ENCODE results near the gene OR11H7.

GRCh38 chr14:20228681-20229080, at the start of gene OR11H7:
- TF ChIP-seq POLR2A (IDR thresholded peaks at IDR 0.05), result no peak
- TF ChIP-seq, protein P1, sequence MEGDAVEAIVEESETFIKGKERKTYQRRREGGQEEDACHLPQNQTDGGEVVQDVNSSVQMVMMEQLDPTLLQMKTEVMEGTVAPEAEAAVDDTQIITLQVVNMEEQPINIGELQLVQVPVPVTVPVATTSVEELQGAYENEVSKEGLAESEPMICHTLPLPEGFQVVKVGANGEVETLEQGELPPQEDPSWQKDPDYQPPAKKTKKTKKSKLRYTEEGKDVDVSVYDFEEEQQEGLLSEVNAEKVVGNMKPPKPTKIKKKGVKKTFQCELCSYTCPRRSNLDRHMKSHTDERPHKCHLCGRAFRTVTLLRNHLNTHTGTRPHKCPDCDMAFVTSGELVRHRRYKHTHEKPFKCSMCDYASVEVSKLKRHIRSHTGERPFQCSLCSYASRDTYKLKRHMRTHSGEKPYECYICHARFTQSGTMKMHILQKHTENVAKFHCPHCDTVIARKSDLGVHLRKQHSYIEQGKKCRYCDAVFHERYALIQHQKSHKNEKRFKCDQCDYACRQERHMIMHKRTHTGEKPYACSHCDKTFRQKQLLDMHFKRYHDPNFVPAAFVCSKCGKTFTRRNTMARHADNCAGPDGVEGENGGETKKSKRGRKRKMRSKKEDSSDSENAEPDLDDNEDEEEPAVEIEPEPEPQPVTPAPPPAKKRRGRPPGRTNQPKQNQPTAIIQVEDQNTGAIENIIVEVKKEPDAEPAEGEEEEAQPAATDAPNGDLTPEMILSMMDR (IDR thresholded peaks at IDR 0.05), result no peak

Data from stomach (tissue), 4 donors.